Stimulated activated CD8-positive, alpha-beta memory T cell treated with anti-CD3 and anti-CD28 coated beads, Interleukin-7, amount 100 ng/mL, for 48 hours (primary cell): Measurements from ENCODE around the gene EWSR1.

Experiments used
- DNase-seq, 2 donors: peaks; one replicate each; pipeline ENCODE4 v3.0.0-alpha.2; 2020; ENCODE audit warnings: low read depth in 1 of 2; ENCODE audit errors: extremely low read depth in 1 of 2

Gene EWSR1

DNA sequence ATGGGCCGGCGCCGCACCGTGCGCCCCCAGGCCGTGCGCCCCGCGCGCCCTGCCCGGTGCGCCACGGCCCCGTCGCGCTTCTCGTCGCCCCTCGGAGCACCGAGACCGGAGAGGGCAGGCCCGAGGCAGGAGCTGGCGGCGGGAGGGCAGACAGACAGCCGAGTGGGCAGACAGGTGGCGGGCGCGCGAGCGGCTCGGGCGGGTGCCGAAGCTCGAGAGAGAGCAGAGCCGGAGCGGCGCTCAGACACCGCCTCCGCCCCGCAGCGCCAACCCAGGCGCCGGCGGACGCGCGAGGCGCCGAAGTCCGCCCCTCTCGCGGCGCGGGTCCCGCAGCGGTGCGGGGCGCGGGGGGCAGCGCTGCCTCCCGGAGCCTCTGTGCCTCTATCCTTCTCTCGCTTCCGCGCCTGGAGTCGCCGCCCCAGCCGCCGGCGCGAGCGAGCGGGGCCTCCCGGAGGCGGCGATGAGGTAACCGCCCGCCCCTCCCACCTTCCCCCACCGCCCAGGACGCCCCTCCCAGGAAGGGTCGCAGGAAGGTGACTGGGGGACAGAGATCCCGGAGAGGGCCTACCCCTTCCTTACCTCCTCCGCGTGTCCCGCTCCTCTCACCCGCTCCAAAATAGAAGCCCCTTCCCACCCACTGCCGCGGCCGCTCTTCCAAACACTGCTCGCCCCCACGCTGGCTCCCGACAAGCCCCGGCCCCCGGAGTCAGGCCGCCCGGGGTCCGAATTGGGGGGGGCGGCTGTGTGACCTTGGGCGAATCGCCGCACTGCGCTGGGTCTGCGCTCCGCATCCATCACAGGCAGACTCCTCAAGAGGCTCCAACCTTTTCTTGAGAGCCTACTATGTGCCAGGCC is 47.4 kb downstream of the EWSR1 start, which contains the start of gene RASL10A:
TSS of gene RASL10A (minus strand) at position 412 of the 855 bp plus-strand sequence. CDS start 451 bp downstream, outside the sequence.
- DNase-seq: no peak

DNA sequence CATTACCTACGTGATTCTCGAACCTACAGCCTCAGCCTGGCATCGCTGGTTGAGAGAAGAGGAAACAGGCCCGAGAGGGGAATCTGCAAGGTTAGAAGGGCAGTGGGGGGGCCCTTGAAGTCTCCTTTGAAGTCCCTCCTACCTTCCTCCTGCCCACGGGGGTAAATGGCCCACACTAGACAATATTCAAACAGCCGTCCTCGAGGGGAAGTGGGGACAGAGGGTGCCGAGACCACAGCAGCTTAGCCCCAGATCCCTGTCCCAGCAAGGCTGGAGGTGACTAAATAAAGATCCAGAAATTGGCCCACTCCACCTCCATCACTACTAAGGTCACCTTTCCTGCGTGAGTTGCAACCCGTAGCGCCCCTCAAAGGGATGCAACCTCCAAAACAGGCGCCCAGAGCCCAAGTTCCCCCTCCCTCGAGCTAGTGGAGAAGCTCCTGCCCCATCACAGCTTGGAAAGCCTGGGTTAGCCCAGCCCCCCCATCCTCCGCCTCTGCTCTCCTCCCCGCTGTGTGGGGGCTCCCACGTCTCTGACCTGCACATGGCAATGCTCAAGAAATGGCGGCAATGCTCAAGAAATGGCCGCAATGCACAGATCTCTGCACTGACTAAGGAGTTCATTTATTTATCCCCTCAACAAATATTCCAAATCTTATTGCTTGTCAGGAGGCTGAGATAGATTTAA is 48.2 kb downstream of the EWSR1 start:
- no peak for DNase-seq

DNA sequence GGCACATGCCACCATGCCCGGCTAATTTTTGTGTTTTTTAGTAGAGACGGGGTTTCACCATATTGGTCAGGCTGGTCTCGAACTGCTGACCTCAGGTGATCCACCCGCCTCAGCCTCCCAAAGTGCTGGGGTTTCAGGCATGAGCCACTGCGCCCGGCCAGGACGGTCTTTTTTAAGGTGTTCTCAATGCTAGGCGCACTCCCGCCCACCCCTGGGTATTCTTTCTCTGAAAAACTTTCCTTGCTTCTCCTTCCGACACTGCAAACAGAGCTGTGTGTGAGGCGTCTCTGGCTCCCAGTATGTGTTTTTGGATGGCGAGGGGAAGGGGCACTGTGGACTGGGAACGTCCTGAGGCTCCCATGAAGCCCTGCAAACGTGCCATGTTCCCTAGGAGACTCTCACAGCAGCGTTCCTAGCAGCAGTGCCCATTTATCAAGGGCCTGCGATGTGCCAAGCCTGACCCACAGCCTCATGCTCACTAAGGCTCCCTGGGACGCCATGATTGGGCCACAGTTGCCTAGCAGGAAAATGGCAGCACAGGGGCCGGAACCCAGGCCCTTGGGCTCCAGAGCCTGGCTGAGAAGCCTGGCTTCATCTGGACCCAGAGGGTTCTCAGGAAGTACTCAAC is 49.9 kb downstream of the EWSR1 start:
- DNase-seq: no peak

DNA sequence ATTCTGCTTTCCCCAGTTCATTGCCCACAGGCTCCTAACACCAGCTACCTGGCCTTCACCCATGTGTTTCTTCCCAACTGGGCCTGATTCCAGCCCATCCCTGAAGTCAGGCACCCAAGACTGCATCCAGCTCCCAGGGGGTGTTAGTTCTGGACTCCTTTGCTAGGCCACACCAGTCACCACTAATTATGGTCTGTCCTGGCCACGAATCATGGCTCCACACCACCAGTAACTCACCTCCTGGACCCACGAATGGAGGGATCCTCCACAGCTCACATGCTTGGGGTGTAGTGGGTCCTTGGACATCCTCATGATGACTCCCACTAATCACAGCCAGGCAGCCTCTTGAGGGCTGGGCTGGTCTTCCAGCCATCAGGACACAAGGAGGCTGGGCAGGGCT is 51.0 kb downstream of the EWSR1 start:
- no peak for DNase-seq

DNA sequence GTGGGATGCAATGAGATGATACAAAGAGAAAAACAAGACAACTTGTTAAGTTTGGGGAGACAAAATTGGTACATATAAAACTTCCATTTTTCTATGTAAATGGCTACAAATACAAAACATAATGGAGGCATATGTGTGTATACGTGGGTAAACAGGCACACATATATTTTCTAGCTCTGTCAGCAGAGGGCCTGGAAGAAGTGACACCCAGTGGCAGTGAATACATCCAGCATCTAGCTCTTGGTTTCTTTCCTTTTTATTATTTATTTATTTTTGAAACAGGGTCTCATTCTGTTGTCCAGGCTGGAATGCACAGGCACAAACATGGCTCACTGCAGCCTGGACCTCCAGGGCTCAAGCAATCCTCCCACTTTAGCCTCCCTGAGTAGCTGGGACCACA is 52.5 kb downstream of the EWSR1 start:
- no peak for DNase-seq

DNA sequence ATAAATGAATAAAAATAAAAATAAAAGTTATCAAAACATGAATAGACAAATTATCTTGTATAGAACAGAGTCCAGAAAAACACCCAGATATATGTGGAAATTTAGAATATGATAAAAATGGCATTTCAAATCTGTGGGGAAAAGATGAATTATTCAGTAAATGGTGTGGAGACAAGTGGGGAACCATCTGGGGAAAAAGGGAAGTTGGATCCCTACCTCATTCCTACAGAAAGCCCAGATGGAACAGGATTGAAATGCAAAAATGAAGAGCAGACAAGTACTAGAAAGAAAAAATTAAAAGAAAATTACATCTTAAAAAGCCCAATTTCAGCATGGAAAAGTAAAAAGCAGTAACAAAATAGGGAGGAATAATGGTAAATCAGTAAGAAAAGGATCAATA is 55.6 kb downstream of the EWSR1 start:
- DNase-seq: no peak

DNA sequence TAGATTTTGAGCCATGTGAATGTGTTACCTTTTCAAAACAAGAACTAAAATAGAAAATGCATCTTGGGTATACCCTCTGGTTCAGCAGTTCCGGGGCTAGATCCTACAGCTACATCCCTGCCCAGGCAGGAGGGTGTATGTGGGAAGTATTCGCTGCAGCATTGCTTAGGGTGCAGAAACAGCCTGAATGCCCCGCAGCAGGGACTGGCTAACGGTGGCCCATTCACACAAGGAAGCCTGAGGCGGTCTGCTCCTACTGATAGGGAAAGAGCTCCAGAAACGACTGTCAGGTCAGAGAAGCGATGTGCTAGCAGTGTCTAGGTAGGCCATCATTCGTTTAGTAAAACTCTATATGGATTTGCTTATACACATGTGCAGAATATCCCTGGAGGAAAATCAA is 57.3 kb downstream of the EWSR1 start:
- no peak for DNase-seq

DNA sequence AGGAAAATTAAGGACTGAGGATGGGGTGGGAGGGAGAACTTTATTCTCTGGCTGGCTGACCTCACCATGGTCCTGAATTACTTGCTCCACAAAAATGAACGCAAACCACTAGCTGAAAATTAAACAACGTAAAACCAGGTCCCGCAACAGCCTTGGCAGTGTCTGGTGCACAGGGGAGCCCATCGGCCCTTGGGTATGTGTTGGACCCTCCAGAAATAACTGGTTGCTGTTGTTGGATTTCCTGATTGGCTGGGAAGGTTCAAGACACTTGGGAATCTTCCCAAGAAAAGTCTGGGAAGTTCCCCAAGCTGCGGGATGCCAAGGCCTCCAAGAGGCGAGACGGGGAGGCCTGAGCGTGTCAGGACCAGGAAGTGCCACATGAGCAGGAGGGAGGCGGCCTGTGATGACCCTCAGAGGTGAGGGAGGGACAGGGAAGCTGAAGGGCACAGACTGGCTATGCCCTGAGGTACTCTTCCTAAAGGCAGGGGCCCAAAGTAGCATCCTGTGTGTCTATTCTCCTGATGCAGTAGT is 57.8 kb downstream of the EWSR1 start:
- no peak for DNase-seq

DNA sequence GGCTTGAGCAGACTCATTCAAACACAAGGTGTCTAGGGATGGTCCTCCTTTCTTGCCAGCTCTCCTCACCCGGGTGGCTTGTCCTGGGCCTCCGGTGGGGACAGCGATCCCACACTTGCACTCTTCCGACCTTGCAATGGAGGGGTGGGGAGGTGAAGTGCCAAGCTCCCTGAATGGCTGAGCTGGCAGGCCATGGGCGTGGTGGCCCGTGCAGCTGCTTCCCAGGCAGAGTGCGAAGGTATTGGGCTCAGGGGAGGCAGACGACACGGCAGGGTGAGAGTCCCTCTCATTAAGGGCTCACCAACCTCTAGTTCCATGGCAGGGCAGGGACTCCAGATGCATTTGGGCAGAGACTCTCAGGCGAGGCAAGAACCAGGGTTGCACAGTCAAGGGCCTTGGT is 58.4 kb downstream of the EWSR1 start:
- no peak for DNase-seq

DNA sequence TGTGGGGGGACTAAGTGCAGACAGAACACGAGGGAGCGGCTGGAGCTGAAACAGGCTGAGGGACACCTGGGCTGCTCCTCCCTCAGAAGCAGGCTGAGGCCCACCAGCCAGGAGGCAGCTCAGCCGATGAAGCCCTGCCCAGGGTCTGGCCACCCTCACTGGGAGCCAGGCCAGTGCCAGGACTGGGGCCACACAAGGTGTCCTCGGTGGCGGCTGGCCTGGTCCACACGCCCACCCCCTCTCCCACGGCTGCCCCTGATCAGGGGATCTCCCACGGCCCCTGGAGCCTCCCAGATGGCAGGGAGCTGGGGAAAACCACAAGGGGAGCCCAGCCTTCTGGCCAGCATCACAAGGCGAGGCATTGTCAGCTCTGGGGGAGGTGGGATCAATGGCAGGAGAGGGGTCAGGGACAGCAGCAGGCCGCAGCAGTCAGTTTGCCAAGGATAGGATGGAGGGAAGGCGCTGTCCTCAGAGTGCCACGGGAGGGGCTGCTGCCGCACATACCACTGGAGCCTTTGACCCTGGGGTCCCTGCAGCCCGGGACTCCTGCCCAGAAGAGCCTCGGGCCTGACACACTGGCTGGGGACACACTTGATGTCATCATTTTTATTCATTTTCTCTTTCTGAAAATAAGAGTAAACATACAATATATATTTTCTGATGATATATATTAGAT is 59.2 kb downstream of the EWSR1 start:
- DNase-seq: no peak

DNA sequence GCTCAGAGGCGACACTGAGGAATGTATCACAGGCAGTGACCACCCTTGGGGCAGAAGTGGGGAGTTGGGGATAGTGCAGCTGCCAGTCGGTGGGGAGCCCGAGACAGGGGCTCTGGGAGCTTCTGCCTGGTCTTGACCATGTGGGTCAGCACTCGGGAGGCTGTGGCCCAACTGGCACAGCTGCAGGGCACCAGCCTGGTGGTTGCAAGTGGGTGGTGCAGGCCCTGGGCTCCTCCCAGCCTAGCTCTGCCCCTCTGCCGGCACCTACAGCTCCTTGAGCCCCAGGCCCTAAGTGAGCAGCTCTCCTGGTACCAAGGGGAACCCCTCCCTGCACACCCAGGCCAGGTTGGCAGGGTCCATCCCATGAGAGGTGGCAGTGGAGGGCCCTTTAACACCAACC is 60.0 kb downstream of the EWSR1 start:
- no peak for DNase-seq

DNA sequence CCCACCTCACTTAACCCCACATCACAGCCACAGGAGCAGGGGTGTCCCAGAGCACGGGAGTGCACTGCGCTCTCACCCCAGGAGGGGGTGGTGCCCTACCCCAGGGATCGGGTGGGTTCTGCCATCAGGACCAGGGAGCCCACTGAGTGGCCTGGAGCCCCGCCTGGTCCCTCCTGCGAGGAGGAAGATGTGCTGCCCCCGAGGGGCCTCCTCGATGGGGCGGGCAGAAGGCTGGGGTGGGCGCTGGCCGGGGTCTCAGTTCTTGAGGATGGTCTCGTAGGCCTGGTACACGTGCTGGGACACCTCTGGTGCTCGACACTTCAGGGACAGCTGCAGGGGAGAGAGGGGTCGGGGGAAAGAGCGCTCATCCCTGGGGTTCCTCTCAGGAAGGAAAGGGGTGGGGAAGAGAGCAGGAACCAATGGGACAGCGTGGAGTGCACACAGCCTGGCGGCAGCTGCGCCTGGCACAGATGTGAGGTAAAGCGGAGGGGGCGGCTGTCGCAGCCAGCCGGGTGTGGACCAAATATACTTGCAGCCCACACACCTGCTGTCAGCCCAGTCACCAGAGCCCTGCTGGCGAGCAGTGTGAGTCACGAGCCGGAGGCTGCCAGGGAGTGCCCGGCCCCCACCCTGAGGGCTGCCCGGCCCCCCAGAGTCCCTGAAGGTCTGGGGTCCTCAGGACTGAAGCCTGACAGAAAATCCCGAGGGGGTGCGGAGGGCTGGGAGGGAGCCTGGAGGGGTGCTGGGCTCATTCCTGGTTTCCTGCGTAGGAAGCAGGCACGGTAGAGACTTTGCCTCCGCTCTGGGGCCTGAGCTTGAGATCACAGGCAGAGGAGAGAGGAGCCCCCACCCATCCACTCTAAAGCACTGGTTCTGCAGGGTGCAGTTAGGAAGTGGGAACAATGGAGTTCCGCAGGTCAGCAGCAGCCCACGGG is 60.8 kb downstream of the EWSR1 start:
- no peak for DNase-seq

DNA sequence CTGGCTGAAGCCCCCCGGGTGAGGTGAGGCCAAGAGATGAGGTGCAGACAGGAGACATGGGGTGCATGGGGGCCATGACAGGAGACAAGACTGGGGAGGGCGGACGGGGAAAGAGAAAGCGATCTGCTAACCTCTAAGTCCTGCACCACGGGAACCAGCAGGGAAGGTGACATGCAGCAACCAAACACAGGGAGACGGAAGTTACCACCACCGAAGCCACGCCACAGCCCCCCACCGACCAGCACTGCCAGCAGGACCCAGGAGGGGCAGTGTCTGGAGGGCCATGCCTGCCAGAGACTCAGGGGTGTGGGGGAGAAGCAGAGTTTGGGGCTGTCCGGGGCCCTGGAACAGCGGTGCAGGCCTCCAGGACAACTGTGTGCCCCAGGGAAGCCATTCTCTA is 61.5 kb downstream of the EWSR1 start:
- DNase-seq: no peak

DNA sequence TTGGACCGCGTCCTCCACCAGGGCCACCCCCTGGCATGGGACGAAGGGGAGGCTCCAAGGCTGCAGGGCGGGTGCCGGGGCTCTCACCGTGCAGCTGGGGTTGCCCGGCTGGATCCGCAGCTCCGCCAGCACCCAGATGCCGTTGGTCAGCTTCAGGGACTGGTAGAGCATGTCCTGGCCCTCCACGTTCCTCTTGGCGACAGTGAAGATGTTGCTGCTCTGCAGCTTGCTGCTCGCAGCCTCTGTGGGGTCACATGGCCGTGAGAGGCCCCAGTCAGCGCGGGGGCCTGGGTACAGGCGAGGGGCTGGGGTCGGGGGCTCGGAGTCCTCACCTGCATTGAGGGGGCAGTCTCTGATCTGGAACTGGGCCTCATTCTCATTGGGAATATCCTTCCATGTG is 62.2 kb downstream of the EWSR1 start:
- no peak for DNase-seq

DNA sequence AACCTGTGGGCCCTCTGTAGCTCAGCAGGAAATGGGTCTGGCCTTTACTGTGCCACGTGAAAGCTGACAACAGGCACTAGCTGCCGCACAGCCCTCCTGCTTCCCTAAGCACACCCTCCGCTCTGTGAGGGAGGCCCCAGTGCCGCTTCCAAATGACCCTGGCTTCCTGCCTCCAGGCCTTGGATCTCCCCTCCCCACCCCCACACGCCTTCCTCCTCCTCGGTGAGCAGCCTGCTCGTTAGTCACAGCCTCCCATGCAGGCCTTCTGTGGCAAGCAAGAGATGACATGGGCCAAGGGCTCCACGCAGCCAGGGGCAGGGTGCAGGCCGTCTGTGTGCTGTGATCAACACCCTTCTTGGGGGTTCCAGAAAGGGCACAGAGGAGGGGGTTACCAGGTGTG is 62.7 kb downstream of the EWSR1 start:
- no peak for DNase-seq

DNA sequence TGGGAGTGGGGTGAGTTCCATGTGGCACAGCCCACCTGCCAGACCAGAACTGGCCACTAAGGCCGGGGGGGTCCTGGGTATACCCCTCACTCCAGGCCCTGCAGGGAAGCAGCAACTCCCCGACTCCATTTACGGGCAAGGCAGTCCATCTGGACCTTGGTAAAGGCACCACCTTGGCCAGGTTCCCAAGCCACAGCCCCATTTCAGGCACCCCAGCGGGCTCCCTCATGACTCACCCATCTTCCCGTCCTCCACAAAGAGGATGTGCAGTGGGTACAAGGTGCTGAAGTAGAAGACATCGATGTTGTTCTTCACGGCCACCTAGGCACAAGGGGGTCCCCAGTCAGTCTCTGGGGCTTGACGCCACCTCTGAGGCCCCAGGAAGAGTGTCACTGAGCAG is 63.1 kb downstream of the EWSR1 start:
- no peak for DNase-seq

DNA sequence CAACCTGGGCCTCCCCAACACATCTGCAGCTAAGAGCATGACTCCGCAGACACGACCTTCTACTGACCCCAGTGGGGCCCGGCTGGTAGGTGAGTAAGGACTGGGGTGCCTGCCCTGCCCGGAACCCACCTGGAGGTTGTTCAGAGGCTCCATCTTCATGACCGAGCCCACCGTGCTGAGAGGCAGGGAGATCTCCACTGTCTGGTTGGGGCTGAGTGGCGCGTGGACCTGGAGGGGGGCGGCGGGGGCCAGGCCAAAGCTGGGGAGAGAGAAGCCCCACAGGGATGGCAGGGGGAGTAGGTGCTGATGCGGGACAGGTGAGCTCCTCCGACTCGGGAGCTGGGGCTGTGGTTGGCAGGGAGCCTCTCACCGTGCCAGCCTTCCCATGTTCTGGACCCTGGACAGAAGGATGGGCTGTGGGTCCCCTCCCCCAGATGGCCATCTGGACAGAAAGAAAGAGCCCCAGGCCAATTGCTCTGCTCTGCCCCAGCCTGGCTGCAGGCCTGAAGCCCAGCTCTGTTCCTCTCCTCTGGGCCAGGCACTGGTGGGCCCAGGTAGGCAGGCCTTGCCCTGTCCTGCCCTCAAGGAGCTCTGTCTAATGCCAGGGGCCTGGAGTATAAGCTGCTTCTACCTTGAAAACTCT is 63.7 kb downstream of the EWSR1 start:
- DNase-seq: no peak

DNA sequence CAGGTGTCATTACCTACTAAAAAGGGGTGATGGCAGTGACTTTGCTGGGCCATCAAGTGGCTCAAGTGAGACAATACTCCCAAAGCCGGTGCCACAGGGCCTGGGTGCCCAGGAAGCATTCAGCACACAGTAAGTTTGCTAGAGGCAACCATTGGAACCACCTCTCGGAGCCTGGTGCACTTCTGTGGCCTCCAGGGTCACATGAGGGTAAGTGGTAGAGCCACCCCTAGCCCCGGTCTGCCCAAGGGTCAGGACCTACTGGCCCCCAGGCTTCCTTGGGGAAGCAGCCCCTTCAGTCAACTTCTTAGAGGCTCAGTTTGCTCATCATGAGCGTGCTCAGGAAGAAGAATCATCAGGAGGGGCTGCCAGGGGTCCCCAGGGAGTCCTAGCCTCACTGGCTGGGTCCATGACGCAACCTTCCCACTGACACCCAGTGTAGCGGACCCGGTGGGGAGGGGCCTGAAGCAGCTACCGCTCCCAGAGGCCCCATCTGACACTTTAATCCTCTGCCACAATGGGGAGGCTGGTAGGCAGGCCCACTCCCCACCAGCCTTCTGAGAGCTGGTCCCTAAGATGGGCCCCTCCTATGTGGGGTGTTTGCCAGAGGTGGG is 64.9 kb downstream of the EWSR1 start:
- no peak for DNase-seq

DNA sequence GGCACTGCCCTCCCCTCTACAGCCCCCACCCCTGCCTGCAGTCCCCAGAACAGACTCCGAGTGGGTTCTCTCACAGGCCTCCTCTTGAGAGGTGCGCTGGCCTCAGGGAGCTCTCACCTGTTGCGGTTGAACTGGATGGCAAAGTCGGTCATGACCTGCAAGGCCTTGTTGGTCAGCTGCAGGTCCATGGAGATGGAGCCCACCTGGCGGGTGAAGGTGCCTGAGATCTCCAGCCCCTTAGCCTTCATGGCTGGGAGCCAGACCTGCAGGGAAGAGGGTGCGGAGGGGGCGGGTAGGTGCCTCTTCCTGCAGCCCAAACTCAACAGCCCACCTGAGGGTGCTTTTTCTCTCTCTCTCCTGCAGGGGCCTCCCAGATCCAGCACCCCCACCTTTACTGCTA is 66.1 kb downstream of the EWSR1 start:
- no peak for DNase-seq
